CD4-positive, alpha-beta T cell treated with Interleukin-17A for 4 hours (primary cell): ENCODE results near the gene AGBL3.
"Not testable (repeated sequence)": the region's sequence is repeated elsewhere in the genome, so short reads cannot be mapped to it uniquely, and the experiment has no call there.

Source experiments
- DNase-seq: peaks from one replicate; pipeline ENCODE4 v3.0.0-alpha.2; 2020; ENCODE audit warnings: mixed read lengths

The AGBL3 gene

GRCh38 chr7:134966691-134967090 lies 19.6 kb upstream of the AGBL3 start:
- no peak for DNase-seq

DNA sequence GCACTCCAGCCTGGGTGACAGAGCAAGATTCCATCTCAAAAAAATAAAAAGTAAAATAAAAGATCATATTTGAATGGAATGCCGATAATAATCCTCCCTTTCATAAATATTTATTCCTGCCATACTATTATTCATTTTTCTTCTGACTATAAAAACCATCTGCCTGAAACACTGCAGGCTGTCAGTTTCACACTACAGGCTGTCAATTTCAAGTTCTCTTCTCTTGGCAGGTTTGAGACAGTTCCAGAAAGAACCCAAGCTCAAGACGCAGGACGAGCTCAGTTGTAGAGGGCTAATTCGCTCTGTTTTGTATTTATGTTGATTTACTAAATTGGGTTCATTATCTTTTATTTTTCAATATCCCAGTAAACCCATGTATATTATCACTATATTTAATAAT lies 18.2 kb upstream of the AGBL3 start:
- no peak for DNase-seq

GRCh38 chr7:134981645-134982044 lies 4.7 kb upstream of the AGBL3 start:
- DNase-seq: not testable (repeated sequence)

DNA sequence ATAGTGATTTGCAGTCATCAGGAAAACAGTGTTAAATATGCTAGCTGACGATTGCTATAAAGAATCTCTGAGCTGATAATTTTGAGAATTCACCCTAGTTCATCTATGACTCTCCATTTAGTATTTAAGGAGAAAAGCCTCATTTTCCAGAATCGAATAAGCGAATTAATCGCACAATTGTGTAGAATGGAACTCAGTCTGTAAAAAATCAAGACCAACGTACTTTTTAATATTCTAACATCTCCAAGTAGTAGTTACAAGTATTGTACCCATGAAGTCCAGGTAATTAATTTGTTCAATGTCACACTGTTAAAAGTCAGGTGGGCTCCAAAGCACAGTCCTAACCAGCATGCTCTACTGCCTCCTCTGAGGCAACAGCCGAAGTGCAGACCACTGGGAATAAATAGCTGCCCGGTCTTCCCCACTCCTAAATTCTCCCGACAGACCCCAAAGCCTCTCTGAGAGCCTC lies 380 bp upstream of the AGBL3 start:
- DNase-seq: no peak

- DNase-seq: no peak
Measured at GRCh38 chr7:134988161-134988560, 1.9 kb downstream of the AGBL3 start.

- DNase-seq: no peak
Measured at GRCh38 chr7:134991469-134992339, 5.4 kb downstream of the AGBL3 start.

DNA sequence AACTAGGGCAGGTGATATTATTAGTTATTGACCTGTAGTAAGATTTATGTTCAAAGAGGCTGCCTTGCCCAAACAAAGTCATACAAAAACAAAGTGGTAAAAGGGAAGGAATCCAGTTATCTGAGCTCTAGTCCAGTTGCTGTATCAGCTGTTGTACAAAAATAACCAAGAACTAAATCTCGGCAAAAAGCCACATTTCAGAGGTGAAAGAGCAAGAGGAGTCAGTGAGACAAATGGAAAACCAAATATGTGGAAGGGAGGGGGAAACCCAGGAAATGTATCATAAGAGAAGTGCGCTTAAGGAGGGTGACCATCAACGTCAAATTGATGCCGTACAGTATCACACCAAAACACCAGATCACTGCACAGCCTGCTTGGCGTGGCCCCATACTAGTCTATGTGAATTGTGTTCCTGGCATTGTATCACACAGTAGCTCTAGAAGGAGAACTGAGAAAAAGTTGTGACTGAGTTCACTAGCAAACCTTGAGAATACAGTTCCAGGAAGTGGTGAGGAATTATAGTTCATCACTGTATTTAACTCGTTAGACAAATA lies 6.4 kb downstream of the AGBL3 start:
- peak; percentile 7 for DNase-seq

DNA sequence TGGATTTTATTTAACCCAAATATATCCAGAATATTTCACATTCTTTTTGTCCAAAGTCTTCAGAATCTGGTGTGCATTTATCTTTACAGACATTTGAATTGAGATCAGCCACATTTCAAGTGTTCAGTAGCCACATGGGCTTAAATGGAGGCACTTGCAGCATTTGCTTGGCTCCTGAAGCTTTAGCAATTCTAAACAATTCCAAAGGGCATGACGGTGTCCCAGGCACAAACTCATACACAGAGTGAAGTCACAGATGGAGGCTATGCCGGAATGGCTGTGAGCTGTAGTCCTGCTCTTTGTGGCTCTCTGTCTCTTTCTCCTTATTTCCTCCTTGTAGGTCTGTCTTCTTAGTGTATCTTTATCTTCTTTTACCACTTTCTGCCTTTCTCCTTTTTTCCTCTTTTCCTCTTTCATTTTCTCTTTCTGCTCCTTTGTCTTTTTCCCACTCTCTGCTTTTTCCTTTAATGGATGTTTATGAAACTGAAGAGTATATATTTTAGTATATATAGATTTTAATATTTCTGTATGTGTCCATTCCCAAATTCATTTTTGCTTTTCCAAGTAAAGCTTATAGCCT lies 7.7 kb downstream of the AGBL3 start:
- DNase-seq: no peak

GRCh38 chr7:134995239-134996096 lies 9.2 kb downstream of the AGBL3 start:
- DNase-seq: no peak

- DNase-seq: peak; percentile 24
Measured at GRCh38 chr7:134996097-134996550, 9.8 kb downstream of the AGBL3 start.

- no peak for DNase-seq
Measured at GRCh38 chr7:134997214-134997885, 11.0 kb downstream of the AGBL3 start.

GRCh38 chr7:134999136-134999535 lies 12.8 kb downstream of the AGBL3 start:
- DNase-seq: no peak

- no peak for DNase-seq
Measured at GRCh38 chr7:135001390-135002165, 15.3 kb downstream of the AGBL3 start.

GRCh38 chr7:135012229-135012628 lies 25.9 kb downstream of the AGBL3 start:
- no peak for DNase-seq

- no peak for DNase-seq
Measured at GRCh38 chr7:135023622-135024021, 37.3 kb downstream of the AGBL3 start.

DNA sequence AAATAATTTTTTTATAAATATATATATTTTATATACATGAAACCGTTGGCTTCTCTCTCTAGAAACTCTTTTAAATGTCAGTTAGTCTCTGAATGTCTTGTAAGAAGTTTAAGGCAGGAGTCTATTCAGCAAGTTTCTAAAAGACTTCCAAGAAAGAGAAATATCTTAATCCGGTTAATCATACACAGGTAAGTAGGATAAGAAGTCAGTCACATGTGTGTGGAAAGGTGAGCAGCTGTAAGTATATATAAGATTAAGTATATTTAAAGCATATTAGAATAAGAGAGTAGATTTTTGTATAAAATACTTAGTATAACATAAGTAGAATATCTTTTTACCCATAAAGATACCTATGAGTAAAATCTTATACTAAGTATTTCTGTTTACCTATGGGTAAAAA lies 48.9 kb downstream of the AGBL3 start:
- no peak for DNase-seq

DNA sequence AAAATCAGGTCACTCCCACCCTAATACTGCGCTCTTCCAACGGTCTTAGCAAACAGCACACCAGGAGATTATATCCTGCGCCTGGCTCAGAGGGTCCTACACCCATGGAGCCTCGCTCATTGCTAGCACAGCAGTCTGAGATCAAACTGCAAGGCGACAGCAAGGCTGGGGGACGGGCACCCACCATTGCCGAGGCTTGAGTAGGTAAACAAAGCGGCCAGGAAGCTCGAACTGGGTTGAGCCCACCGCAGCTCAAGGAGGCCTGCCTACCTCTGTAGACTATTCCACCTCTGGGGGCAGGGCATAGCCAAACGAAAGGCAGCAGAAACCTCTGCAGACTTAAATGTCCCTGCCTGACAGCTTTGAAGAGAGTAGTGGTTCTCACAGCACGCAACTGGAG lies 80.7 kb downstream of the AGBL3 start:
- not testable (repeated sequence) for DNase-seq

GRCh38 chr7:135074096-135074495 lies 87.8 kb downstream of the AGBL3 start:
- DNase-seq: no peak

DNA sequence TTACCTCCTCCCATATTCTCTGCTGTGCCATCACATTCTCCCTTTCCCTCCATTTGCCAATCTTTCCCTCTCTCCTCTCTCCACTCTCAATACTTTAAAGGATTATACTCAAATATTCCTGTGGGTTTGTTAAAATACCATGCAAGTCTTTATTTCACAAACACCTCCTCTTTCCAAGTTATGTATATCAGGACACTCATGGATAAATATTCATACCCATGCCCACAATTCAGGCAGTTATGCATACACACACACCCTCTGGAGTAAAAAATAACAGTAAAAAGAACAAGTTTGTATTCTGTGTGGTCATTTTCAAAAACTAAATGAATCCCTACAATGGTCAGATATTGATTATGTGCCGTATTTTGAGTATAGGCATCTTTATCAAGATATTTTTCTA lies 88.2 kb downstream of the AGBL3 start:
- no peak for DNase-seq

DNA sequence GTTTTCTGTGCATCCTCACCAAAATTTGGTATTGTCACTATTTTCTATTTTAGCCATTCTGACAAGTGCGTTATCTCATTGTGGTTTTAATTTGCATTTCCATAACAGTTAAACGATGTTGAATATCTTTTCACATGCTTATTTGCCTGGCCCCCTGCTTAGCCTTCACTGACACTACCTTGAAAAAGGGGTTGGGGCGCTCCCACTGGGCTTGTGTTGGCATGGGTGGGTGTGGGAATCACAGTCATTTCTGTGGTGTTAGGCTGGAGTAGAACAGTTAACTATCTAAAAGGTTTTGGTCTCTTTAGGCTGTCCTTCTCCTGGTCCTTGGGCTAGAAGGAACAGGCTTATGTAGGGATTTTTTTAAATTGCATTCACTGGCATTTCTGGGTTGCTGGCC lies 89.4 kb downstream of the AGBL3 start:
- DNase-seq: no peak

DNA sequence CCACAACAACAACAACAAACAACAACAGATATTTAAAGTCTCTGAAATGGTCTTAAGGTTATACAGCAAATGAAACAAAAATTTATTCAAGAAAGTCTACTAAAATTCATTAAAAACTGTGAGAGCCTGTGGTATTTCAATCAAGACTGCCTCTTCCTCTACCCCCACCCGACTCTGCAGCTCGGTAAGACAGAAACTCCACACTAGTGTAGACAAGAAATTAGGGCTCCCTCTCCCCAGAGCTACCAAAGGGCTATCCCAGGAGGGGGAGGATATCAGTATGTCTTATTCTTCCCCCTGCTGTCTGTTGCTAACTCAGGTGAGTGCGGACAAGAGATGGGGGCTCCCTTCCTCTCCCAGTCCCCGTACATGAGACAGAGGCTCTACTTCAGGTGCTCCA lies 90.6 kb downstream of the AGBL3 start:
- DNase-seq: no peak

- no peak for DNase-seq
Measured at GRCh38 chr7:135077642-135078041, 91.3 kb downstream of the AGBL3 start.
